Measurements from ENCODE around the gene IGDCC3.

- no peak for TF ChIP-seq CTCF (IDR thresholded peaks at IDR 0.05 in 4 of 5, conservative IDR thresholded peaks at IDR 0.05 in 1 of 5)
- TF ChIP-seq POLR2A (IDR thresholded peaks at IDR 0.05): no peak
Measured at GRCh38 chr15:65413051-65413759, 35.4 kb upstream of the IGDCC3 start.

All from gastrocnemius medialis (tissue), 4 donors.